ENCODE measurements around the gene APBA2.

DNA sequence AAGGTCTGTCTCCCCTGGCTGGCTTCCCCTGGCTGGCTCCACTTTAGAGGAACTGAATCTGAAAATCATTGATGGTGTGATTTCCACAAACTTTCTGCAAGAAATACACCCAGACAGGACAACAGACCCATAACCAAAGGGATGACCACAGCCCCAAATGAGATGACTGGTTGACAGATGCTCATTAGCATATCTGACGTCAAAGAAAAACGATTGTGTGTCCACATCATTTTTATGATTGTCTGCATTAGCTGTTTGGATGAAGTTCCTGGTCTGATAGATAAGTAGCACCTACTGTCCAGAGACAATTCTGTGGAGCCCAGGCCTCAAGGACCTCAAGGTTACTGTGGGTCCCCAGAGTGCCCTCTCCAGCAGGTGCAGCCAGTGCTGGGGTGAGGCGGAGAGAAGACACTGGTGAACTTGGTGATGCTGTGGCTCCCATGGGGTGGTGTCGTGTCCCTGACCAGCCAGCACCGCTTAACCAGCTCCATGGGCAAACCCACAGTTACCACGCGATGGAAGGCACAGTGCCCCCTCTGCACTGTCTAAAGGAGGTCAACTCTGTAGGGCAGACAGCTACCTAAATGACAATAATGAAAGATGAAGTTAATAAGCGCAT is 256.5 kb downstream of the APBA2 start:
- TF ChIP-seq CTCF (IDR thresholded peaks at IDR 0.05) (no peak), POLR2A (IDR thresholded peaks at IDR 0.05) (no peak), POLR2AphosphoS5 (IDR thresholded peaks at IDR 0.05) (no peak)
